Coronary artery (tissue), 2 donors: ENCODE data around the gene NFIX.
A peak's percentile ranks its signal among the peaks of the same experiment; 100 is the strongest.

ENCODE experiments used
- DNase-seq: peaks from one replicate; pipeline ENCODE4 v3.0.0-alpha.2; 2017; ENCODE audit warnings: low spot score
- H3K27ac ChIP-seq, 2 donors: fragments of 200-600 bp; sonication (generic); one replicate each; pipeline ENCODE4 v1.5.1; 2016 to 2019
- H3K4me3 ChIP-seq: fragments of 200-600 bp; sonication (generic); 2 replicates; pipeline ENCODE4 v1.5.1; 2016; ENCODE audit warnings: mild to moderate bottlenecking, moderate library complexity
- CTCF ChIP-seq: fragments of 200-600 bp; sonication (generic); IDR thresholded peaks from one replicate; pipeline ENCODE4 v1.5.1; 2019; ENCODE audit warnings: antibody characterized with exemption

Gene NFIX

DNA sequence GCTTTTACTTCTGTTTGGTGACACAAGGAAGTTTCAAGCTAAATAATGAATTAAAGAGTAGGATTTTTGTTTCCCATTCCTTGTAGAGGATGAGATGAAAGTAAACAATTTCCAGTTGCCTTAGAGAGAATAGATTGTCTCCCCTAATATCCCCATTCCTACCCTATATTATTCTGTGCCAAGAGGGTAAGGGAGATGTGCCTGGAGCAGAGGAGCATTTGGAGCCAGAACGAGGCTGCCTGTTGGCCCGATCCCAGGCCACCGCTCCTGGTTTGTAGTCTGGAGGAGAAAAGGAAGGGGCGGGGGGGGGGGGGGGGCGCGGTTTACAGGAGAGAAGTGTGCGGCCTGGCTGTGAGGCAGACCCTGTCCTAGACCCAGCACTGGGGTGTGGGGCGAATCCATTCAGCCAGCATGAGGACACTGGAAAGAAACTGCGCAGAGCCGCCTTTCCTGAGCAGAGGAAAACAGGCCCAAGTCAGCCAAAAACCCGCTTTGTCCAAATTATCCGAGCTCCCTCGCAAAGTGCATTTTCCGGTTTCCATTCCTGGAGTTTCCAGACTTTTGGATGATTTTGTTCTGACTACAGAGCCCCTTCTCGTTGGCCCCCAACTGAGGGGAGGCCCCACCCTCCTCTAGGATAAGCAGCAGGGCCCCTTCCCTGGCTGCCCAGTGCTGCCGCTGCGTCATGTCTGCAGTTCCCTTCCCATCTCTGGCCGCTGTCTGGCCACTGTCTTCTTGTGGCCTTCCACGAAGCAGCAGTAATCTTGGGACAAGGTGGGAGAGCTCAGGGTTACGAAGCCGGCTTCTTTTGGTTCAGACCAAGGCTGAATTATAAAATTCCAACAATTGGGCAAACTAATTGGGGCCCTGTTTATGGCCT, 23.0 kb downstream of the NFIX start:
- Histone ChIP-seq H3K27ac (peak overlapping the region; percentile 86 to 95), H3K4me3 (peak overlapping the region; percentile 64)
- TF ChIP-seq CTCF, result no peak
- no peak for DNase-seq

DNA sequence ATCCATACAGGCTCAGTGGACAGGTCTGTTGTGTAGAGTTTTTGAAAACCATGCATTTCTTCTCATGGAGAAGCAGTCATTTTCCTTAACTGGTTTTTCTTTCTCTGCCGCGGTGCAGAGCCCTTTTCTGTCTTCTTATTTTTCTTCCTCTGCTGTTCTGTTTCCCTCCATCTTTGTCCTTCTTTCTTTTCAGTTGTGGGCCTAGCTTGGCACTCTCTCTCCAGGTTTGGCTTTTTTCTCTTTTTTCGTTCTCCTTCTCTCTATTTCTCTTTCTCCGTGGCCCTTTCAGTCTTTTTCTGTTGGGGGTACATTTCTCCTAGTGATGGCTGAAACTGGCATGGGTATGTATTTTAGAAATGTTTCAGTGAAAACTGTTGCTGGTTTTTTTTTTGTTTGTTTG, 24.1 kb downstream of the NFIX start:
- DNase-seq, result no peak
- Histone ChIP-seq H3K4me3 (no peak overlapping the region), H3K27ac (peak overlapping the region; percentile 86 to 95)
- TF ChIP-seq CTCF, result no peak

DNA sequence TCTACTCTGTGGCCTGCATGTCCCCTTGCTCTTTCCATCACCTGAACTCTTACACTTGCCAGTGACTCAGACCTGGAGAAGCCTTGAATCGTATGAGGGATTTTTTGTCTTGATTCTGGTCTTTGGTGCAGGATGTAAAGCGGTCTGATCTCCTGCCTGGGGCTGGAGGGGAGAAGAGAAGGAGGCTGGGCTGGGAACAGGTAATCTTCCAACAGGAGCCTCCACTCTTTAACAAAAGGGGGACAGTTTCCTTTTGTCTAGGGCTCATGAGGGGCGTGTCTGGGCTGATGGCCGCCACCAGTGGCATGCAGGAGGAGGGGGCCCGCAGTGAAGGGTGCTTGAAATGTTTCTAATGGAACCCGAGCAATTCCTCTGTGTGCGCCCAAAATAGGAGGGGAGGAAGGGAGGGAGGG, 24.7 kb downstream of the NFIX start:
- Histone ChIP-seq H3K4me3 (no peak overlapping the region), H3K27ac (peak overlapping the region; percentile 95 to 98)
- no peak for TF ChIP-seq CTCF
- DNase-seq, result no peak

- H3K4me3 ChIP-seq, result peak overlapping the region; percentile 78
- DNase-seq, result peak; percentile 89
- TF ChIP-seq CTCF, result no peak
- H3K27ac ChIP-seq, result peak overlapping the region; percentile 95 to 98
Measured at GRCh38 chr19:13022111-13022858, 27.0 kb downstream of the NFIX start.

DNA sequence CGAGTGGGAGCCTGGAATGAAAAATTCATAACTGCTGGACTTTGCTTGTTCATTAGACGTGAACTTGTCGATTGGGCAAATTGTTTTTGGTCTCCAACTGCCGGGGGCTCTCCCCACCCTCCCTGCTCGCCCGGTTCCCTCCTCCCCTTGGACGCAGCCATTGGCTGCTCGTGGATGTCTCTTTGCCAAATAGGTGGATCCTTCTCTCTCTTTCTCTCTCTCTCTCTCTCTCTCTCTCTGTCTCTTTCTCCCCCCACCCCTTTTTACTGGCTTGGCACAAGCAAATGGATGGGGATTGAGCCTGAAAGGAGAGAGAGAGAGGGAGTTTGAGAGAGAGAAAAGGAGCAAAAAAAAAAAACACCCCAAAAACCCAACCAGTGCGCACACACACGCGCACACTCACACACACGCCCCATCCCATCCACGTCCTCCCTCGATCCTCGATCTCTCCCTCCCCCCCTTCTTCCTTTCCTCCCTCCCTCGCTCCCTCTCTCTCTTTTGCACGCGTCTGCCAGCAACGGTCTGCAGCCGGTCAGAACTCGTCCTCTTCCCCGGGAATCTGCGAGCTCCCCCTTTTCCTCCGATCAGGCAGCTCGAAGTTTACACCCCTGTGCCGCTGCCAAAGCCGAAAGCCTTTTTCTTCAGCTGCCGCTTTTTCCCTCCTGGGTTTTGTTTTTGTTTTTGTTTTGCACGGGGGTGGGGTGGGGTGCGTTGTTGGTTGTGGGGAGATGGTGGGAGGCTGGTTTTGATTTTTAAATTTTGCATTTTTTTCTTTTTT, 27.8 kb downstream of the NFIX start:
- Histone ChIP-seq H3K4me3 (peak overlapping the region; percentile 78), H3K27ac (peak overlapping the region; percentile 95 to 98)
- TF ChIP-seq CTCF, result no peak
- peak; percentile 93 for DNase-seq

DNA sequence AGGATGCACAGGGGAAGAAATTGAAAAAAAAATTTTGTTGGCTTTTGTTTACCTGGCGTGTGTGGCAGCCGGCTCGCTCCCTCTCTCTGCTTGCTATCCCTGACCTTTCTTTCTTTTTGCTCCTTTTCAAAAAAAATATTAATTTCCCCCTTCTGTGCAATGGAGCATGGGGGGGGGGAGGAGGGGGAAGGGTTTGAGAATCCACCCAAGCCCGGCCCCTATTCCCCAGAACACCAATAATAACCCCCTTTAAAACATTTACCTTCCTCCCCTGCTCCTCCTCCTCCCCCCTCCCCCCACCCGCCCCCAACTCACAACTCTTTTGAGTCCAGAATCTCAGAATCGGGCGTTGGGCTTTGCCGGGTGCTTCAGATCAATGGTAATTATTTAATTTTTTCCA, 28.4 kb downstream of the NFIX start:
- peak overlapping the region; percentile 78 for H3K4me3 ChIP-seq
- TF ChIP-seq CTCF, result no peak
- DNase-seq, result no peak
- H3K27ac ChIP-seq, result peak overlapping the region; percentile 90 to 95
